H1 (cell line): ENCODE measurements around the gene ANKRD53. TPM values are rescaled to one million over a fixed set of nuclear protein-coding genes. Genes with fewer than 3 reads are reported as not detected.

Source experiments
- CTCF ChIA-PET: fragments of 300-600 bp; sonication (Branson Sonifier 250); formaldehyde crosslinking; loops from one replicate; lab custom pipeline; 2021; ENCODE audit not compliant: partially characterized antibody; lab: Charles Lee
- POLR2A ChIA-PET: fragments of 300-600 bp; sonication (Branson Sonifier 250); formaldehyde crosslinking; loops from one replicate; lab custom pipeline; 2021; ENCODE audit warnings: inconsistent platforms; ENCODE audit not compliant: partially characterized antibody; lab: Charles Lee
- DNase-seq, 2 experiments: peaks; one replicate each; pipeline versions ENCODE4 v3.0.0 to v3.0.0-alpha.2; 2010 to 2022; ENCODE audit warnings: low spot score in 2 of 2, low read depth in 1 of 2, mixed read lengths in 1 of 2
- FAIRE-seq: peaks from 2 replicates; lab custom pipeline; 2011; peaks lifted over from hg19 to GRCh38; lab: Jason Lieb, UNC
- H2AFZ ChIP-seq: 2 replicates; pipeline ENCODE4 v1.8.1; 2012; ENCODE audit warnings: low read length, inconsistent platforms
- H2AK5ac ChIP-seq: 2 replicates; pipeline ENCODE4 v1.6.1; 2013; ENCODE audit warnings: low read depth, low read length
- H2BK120ac ChIP-seq: replicated peaks from 2 replicates; pipeline ENCODE3; 2013; ENCODE audit warnings: low read depth, low read length, inconsistent platforms
- H2BK12ac ChIP-seq: 2 replicates; pipeline ENCODE4 v1.6.1; 2013; ENCODE audit warnings: low read depth, low read length
- H2BK15ac ChIP-seq: 2 replicates; pipeline ENCODE4 v1.6.1; 2013; ENCODE audit warnings: low read length
- H2BK20ac ChIP-seq: 2 replicates; pipeline ENCODE4 v1.6.1; 2013; ENCODE audit warnings: low read length
- H2BK5ac ChIP-seq: 2 replicates; pipeline ENCODE4 v1.6.1; 2013; ENCODE audit warnings: low read depth, low read length
- H3K14ac ChIP-seq: 2 replicates; pipeline ENCODE4 v1.6.1; 2013; ENCODE audit warnings: inconsistent platforms; ENCODE audit not compliant: insufficient read length
- H3K18ac ChIP-seq: 2 replicates; pipeline ENCODE4 v1.6.1; 2013; ENCODE audit warnings: low read length; ENCODE audit errors: extremely low read depth
- H3K23ac ChIP-seq: 2 replicates; pipeline ENCODE4 v1.6.1; 2013; ENCODE audit warnings: inconsistent platforms; ENCODE audit not compliant: insufficient read length
- H3K23me2 ChIP-seq: 2 replicates; pipeline ENCODE4 v1.6.1; 2013; ENCODE audit warnings: low read depth, low read length
- H3K27ac ChIP-seq: 2 replicates; pipeline ENCODE4 v1.6.1; 2011; ENCODE audit warnings: low read depth, low read length, inconsistent platforms
- H3K27me3 ChIP-seq, 4 experiments: replicated peaks in 1 of 4; 1 replicate in 1 of 4; 2 replicates in 3 of 4; pipeline versions ENCODE4 v1.6.1 to v1.8.1; 2011 to 2013; ENCODE audit warnings: low read length in 3 of 4, mild to moderate bottlenecking in 3 of 4, inconsistent platforms in 2 of 4, mixed read lengths in 2 of 4, moderate library complexity in 1 of 4; ENCODE audit not compliant: control insufficient read depth in 3 of 4, insufficient read depth in 3 of 4; ENCODE audit errors: extremely low read depth in 1 of 4
- H3K36me3 ChIP-seq, 4 experiments: 2 replicates each; pipeline versions ENCODE4 v1.6.1 to v1.8.1; 2011 to 2013; ENCODE audit warnings: mild to moderate bottlenecking in 4 of 4, low read length in 3 of 4, moderate library complexity in 2 of 4, control low read depth in 1 of 4, inconsistent platforms in 1 of 4; ENCODE audit not compliant: insufficient read depth in 4 of 4, control insufficient read depth in 2 of 4
- H3K4ac ChIP-seq: replicated peaks from 2 replicates; pipeline ENCODE3; 2013; ENCODE audit warnings: low read length, low read depth, mixed read lengths, inconsistent platforms; ENCODE audit not compliant: insufficient read length
- H3K4me1 ChIP-seq, 4 experiments: replicated peaks in 1 of 4; 1 replicate in 1 of 4; 2 replicates in 3 of 4; pipeline versions ENCODE4 v1.6.1 to v1.8.1; 2011 to 2013; ENCODE audit warnings: low read length in 3 of 4, inconsistent platforms in 2 of 4, mixed read lengths in 1 of 4; ENCODE audit not compliant: insufficient read depth in 4 of 4, control insufficient read depth in 3 of 4
- H3K4me2 ChIP-seq, 2 experiments: 2 replicates each; pipeline versions ENCODE4 v1.6.1 to v1.8.1; 2011 to 2013; ENCODE audit warnings: low read depth in 2 of 2, low read length in 2 of 2, control low read depth in 1 of 2, inconsistent platforms in 1 of 2, mild to moderate bottlenecking in 1 of 2; ENCODE audit not compliant: insufficient read depth in 1 of 2
- H3K4me3 ChIP-seq, 4 experiments: fragments of 200-600, 300-600 bp in 1 of 4; sonication (generic), shearing (Covaris generic), sonication (Bioruptor Twin) in 1 of 4; 2 replicates each; pipeline versions ENCODE4 v1.5.1 to v1.8.1; 2011 to 2016; ENCODE audit warnings: low read length in 4 of 4, low read depth in 3 of 4, control low read depth in 2 of 4, inconsistent platforms in 2 of 4, mild to moderate bottlenecking in 2 of 4, mixed read lengths in 1 of 4, moderate library complexity in 1 of 4; ENCODE audit not compliant: insufficient read depth in 2 of 4; ENCODE audit errors: extremely low read depth in 1 of 4
- H3K56ac ChIP-seq: replicated peaks from 2 replicates; pipeline ENCODE3; 2013; ENCODE audit warnings: low read depth, mild to moderate bottlenecking, mixed read lengths, low read length, inconsistent platforms; ENCODE audit not compliant: insufficient read length
- H3K79me1 ChIP-seq: 2 replicates; pipeline ENCODE4 v1.6.1; 2013; ENCODE audit warnings: low read depth, low read length, control low read depth
- H3K79me2 ChIP-seq, 2 experiments: 2 replicates each; pipeline versions ENCODE4 v1.6.1 to v1.8.1; 2012 to 2013; ENCODE audit warnings: low read length in 2 of 2, mild to moderate bottlenecking in 2 of 2, inconsistent platforms in 1 of 2; ENCODE audit not compliant: insufficient read depth in 2 of 2, control insufficient read depth in 1 of 2
- H3K9ac ChIP-seq, 4 experiments: replicated peaks in 1 of 4; 1 replicate in 1 of 4; 2 replicates in 3 of 4; pipeline versions ENCODE4 v1.6.1 to v1.8.1; 2011 to 2013; ENCODE audit warnings: low read depth in 3 of 4, low read length in 3 of 4, control low read depth in 2 of 4, mild to moderate bottlenecking in 2 of 4, moderate library complexity in 2 of 4, inconsistent platforms in 1 of 4; ENCODE audit errors: extremely low read depth in 1 of 4
- H3K9me3 ChIP-seq, 2 experiments: 2 replicates each; pipeline versions ENCODE4 v1.6.1 to v1.8.1; 2012 to 2013; ENCODE audit warnings: mild to moderate bottlenecking in 2 of 2, moderate library complexity in 2 of 2, control low read depth in 1 of 2, inconsistent platforms in 1 of 2, low read depth in 1 of 2, low read length in 1 of 2, mixed read lengths in 1 of 2; ENCODE audit not compliant: insufficient read depth in 2 of 2
- H4K20me1 ChIP-seq, 2 experiments: replicated peaks in 1 of 2; 2 replicates each; pipeline versions ENCODE3 to v1.8.1; 2011 to 2013; ENCODE audit warnings: inconsistent platforms in 2 of 2, low read length in 2 of 2, mild to moderate bottlenecking in 1 of 2; ENCODE audit not compliant: insufficient read depth in 2 of 2, control insufficient read depth in 1 of 2
- H4K5ac ChIP-seq: 2 replicates; pipeline ENCODE4 v1.6.1; 2013; ENCODE audit warnings: low read length, low read depth, mixed read lengths, inconsistent platforms; ENCODE audit not compliant: insufficient read length
- H4K8ac ChIP-seq: 2 replicates; pipeline ENCODE4 v1.8.0; 2013; ENCODE audit warnings: mild to moderate bottlenecking, moderate library complexity, low read length, inconsistent platforms; ENCODE audit not compliant: insufficient read depth; ENCODE audit errors: extremely low read depth
- H4K91ac ChIP-seq: replicated peaks from 2 replicates; pipeline ENCODE3; 2013; ENCODE audit warnings: low read length, mixed read lengths, inconsistent platforms; ENCODE audit not compliant: insufficient read length
- ATF2 ChIP-seq: IDR thresholded peaks from 2 replicates; pipeline ENCODE4 v1.6.1; 2012; ENCODE audit warnings: low read length, inconsistent platforms
- ATF3 ChIP-seq: IDR thresholded peaks from 2 replicates; pipeline ENCODE4 v1.6.1; 2011; ENCODE audit warnings: low read depth, mild to moderate bottlenecking, low read length; ENCODE audit not compliant: insufficient read depth
- CBX5 ChIP-seq: fragments of 300-800, 300-1000 bp; sonication (generic); IDR thresholded peaks from 2 replicates; pipeline ENCODE4 v1.7.1; 2016; ENCODE audit warnings: antibody characterized with exemption, low read length, low read depth
- CEBPB ChIP-seq: IDR thresholded peaks from 2 replicates; pipeline ENCODE4 v1.6.1; 2012; ENCODE audit warnings: low read depth, low read length
- CTBP2 ChIP-seq: IDR thresholded peaks from 2 replicates; pipeline ENCODE4 v1.7.0; 2011; ENCODE audit warnings: borderline replicate concordance, mild to moderate bottlenecking, moderate library complexity, mixed read lengths, low read length; ENCODE audit not compliant: insufficient read depth, insufficient read length
- EZH2 ChIP-seq: fragments of 200-600 bp; sonication (generic); IDR thresholded peaks from 2 replicates; pipeline ENCODE4 v1.7.1; 2012; ENCODE audit warnings: low read depth, mild to moderate bottlenecking, moderate library complexity, low read length, inconsistent platforms; ENCODE audit not compliant: severe bottlenecking
- FOSL1 ChIP-seq: IDR thresholded peaks from 2 replicates; pipeline ENCODE4 v1.6.1; 2011; ENCODE audit warnings: mild to moderate bottlenecking, low read depth, low read length, moderate library complexity; ENCODE audit not compliant: insufficient read depth
- MAFK ChIP-seq: IDR thresholded peaks from 2 replicates; pipeline ENCODE4 v1.6.1; 2012; ENCODE audit warnings: low read depth, mild to moderate bottlenecking, improper control_type of control experiment, low read length
- WGBS, 2 experiments: shearing (Covaris generic) in 1 of 2; methylation state at CpG; one replicate each; pipeline versions ENCODE4 v1.1.6 to v1.1.7; 2013 to 2015; ENCODE audit warnings: low lambda C conversion rate in 2 of 2, mixed read lengths in 2 of 2, inconsistent platforms in 1 of 2, low coverage in 1 of 2, missing lambda C conversion rate in 1 of 2; ENCODE audit not compliant: insufficient replicate concordance in 2 of 2, insufficient coverage in 1 of 2, insufficient read length in 1 of 2; ENCODE audit errors: extremely low coverage in 1 of 2, missing lambda C conversion rate in 1 of 2; 5-methylcytosine and 5-hydroxymethylcytosine counted together
- polyA plus RNA-seq, 7 experiments: library from polyadenylated mRNA; depleted of rRNA in 3 of 7; stranded (reverse) in 5 of 7; unstranded in 2 of 7; fragments of >200 nt in 5 of 7; fragments of 200-250 nt in 2 of 7; gene quantifications; 1 replicate in 5 of 7; 2 replicates in 1 of 7; 4 replicates in 1 of 7; pipeline versions ENCODE4 v1.2.1 to v1.2.3, GENCODE V29; 2011 to 2013; ENCODE audit warnings: missing spikeins in 2 of 7, mixed read lengths in 2 of 7
- total RNA-seq: library from RNA; stranded (reverse); fragmentation: NEBNext Ultra II Directional; extraction: Animal tissue kit (Norgen Biotek cat#: 25700); gene quantifications from 2 replicates; pipeline ENCODE4 v1.2.1, GENCODE V29; 2021

ANKRD53 gene
- total and polyA plus RNA-seq, 2 of the 8 experiments (the other 6 are each of a cell fraction or from before 2014, with no cell fraction given), result 0.39 to 0.70 TPM

DNA sequence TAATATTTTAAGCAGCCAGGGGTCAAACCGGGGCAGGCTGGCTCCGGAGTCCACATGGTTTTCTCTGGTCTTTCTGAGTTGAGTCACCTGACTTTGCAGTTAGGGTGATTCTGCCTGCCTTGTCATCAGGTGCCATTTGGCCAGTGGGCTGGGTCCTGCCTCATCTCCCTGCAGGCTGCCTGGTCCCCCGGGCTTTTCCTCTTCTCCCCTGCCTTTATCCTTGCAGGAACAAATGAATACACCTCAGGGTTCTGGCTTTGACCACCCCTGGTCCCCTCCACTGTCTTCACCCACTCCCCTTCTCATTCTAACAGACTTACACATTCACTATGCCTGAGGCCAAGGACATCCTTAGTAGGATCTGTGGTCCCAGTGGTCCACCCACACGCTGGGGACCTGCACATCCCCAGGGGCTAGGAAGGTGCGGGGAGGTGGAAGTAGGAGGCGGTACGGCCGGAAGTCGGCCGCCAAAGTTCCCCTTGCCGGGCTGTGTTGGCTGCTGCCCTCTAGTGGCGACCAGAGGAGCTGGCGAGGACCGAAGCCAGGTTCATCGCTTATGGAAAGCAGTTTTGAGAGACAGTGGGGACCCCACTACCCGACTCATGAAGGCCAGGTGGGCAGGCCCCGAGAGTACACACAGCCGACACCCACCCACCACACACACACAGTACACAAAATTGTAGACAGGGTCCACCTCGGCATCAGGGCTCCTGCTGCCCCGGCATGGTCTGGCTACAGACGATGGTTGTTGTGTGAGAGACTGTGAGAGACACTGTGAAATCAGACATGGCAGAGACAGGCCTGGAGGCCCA, 22.6 kb downstream of the ANKRD53 start:
- Histone ChIP-seq H3K27me3 (peaks cover 0 to 7% (median 0%) of the 10 kb centered on the region in 4 experiments; a peak in 4 of 7 replicates), H3K18ac (peak overlapping the region; percentile 72), H3K4me2 (peak overlapping the region; percentile 19 to 50), H2BK20ac (peak overlapping the region; percentile 55; the same call in 1 of the 2 replicates), H2BK15ac (peak overlapping the region; percentile 50; the same call in 1 of the 2 replicates), H3K56ac (no peak overlapping the region), H3K9ac (no peak overlapping the region), H3K4ac (peak overlapping the region; percentile 86), H3K4me3 (peak overlapping the region in 2 of 4 experiments; percentile 20 to 46; a peak in 3 of 8 replicates), H2BK120ac (no peak overlapping the region), H4K91ac (peak overlapping the region; percentile 81), H3K79me1 (no peaks in the 10 kb centered on the region), H3K23ac (no peak overlapping the region), H2BK5ac (peak overlapping the region; percentile 69; the same call in 1 of the 2 replicates), H3K9me3 (no peaks in the 10 kb centered on the region), H4K5ac (peak overlapping the region; percentile 79), H3K36me3 (no peaks in the 10 kb centered on the region), H2AFZ (peak overlapping the region; percentile 99), H3K27ac (no peak overlapping the region), H3K14ac (no peak overlapping the region), H3K79me2 (no peaks in the 10 kb centered on the region), H3K23me2 (no peaks in the 10 kb centered on the region; the same call in 1 of the 2 replicates), H3K4me1 (peaks cover 3 to 11% (median 7%) of the 10 kb centered on the region in 4 experiments; a peak in 5 of 7 replicates), H4K8ac (peak overlapping the region; percentile 39; the same call in 1 of the 2 replicates), H4K20me1 (peaks cover 0 to under 1% of the 10 kb centered on the region in 2 experiments), H2AK5ac (no peak overlapping the region), H2BK12ac (peak overlapping the region; percentile 96)
- CTCF ChIA-PET, result interaction anchor here (0.5 to 3.4 kb wide), 34 partner anchors 8 to 1152 kb away, joined by 3 to 19 read pairs (median 4); partner anchors contain the start of genes ANKRD53 and NAGK
- 46% methylated on average over 19 of the region's 21 CpGs; no CpG with 5 or more reads in 1 of the 2 experiments for WGBS, 2 experiments
- DNase-seq, result peak in 1 of 2 experiments; percentile 86
- POLR2A ChIA-PET, result interaction anchor here (1.7 to 2.1 kb wide), 2 partner anchors 16 to 67 kb away, joined by 5 to 7 read pairs; partner anchors contain the start of gene NAGK
- no peak for FAIRE-seq
- TF ChIP-seq CBX5 (no peak), ATF3 (no peak), ATF2 (no peak), CTBP2 (no peak), CEBPB (no peak), MAFK (no peak), EZH2 (no peak), FOSL1 (no peak)
